NB4 (cell line): ENCODE results near the gene SLC39A12.

ENCODE experiments used
- DNase-seq: peaks from one replicate; pipeline ENCODE4 v3.0.0; 2010; ENCODE audit warnings: low read depth
- H3K4me3 ChIP-seq: one replicate; pipeline ENCODE4 v1.5.1; 2011; ENCODE audit warnings: mild to moderate bottlenecking, low read depth, low read length, moderate library complexity
- CTCF ChIP-seq: IDR thresholded peaks from one replicate; pipeline ENCODE4 v1.5.1; 2012; ENCODE audit warnings: low read depth, low read length
- MAX ChIP-seq: IDR thresholded peaks from 2 replicates; pipeline ENCODE4 v1.6.1; 2011; ENCODE audit warnings: low read depth, low read length
- MYC ChIP-seq: IDR thresholded peaks from 2 replicates; pipeline ENCODE4 v1.6.1; 2011; ENCODE audit warnings: low read depth, low read length
- POLR2A ChIP-seq: IDR thresholded peaks from 2 replicates; pipeline ENCODE4 v1.6.1; 2011; ENCODE audit warnings: mild to moderate bottlenecking; ENCODE audit not compliant: insufficient read length; ENCODE audit errors: extremely low read depth

The SLC39A12 gene

GRCh38 chr10:17912754-17913153 lies 39.0 kb upstream of the SLC39A12 start:
- no peak for TF ChIP-seq CTCF
- no peak for TF ChIP-seq MYC
- no peak for TF ChIP-seq POLR2A
- no peak overlapping the region for H3K4me3 ChIP-seq
- DNase-seq = no peak

GRCh38 chr10:17913604-17914003 lies 38.1 kb upstream of the SLC39A12 start:
- DNase-seq = no peak
- TF ChIP-seq MAX (no peak), CTCF (no peak), POLR2A (no peak), MYC (no peak)

GRCh38 chr10:17914169-17915045 lies 37.3 kb upstream of the SLC39A12 start:
- TF ChIP-seq MYC = no peak
- TF ChIP-seq POLR2A = no peak
- no peak for TF ChIP-seq CTCF
- TF ChIP-seq MAX = no peak
- H3K4me3 ChIP-seq = no peak overlapping the region
- no peak for DNase-seq

More at GRCh38 chr10:17913604-17914003, 38.1 kb upstream of the SLC39A12 start:
- H3K4me3 ChIP-seq = no peak overlapping the region

- no peak for DNase-seq
- TF ChIP-seq CTCF (no peak), POLR2A (no peak), MYC (no peak), MAX (no peak)
Measured at GRCh38 chr10:17915181-17915580, 36.5 kb upstream of the SLC39A12 start.

GRCh38 chr10:17918187-17918903 lies 33.4 kb upstream of the SLC39A12 start:
- no peak for DNase-seq
- no peak for TF ChIP-seq MAX
- no peak for TF ChIP-seq POLR2A
- TF ChIP-seq MYC = no peak
- no peak for TF ChIP-seq CTCF
- no peak overlapping the region for H3K4me3 ChIP-seq

More at GRCh38 chr10:17915181-17915580, 36.5 kb upstream of the SLC39A12 start:
- no peak overlapping the region for H3K4me3 ChIP-seq
